ENCODE results near the gene RBM38.
A peak's percentile ranks its signal among the peaks of the same experiment; 100 is the strongest.

DNA sequence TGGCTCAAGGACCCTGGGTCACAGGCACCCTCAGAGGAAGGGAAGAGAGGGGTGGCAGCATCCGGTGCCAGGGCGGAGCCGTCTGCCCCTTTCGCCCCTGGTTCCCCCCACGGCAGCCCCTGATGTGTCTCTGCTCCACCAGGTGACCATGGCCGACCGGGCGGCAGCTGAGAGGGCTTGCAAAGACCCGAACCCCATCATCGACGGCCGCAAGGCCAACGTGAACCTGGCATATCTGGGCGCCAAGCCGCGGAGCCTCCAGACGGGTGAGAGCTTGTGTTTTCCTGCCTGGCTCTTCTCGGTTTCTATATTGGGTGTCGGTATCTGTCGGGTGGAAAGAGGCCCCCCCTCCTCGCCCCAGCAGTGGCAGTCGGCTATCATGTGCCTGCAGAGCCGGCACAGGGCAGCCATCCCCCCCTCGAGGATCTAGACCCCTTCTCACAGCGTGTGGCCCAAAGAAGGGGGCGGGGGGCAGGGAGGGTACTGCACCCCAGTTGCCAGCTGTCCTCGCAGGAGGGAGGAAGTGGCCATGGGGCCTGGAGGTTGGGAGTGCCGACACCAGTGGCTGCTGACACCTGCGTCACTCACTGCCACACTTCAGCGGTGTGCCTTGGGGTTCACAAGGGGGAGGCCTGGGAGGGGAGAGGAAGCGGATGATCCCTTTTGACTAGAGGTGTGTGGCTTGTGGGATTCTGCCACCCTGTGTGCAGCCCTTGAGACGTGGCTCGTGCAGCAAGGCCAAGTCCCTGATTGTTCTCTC, 1.5 kb downstream of the RBM38 start:
- TF ChIP-seq BACH1 (IDR thresholded peaks at IDR 0.05; ENCODE audit: borderline replicate concordance): peak; percentile 65; the same call in 1 of the 2 replicates
- no peak; the same call in none of the 2 replicates for TF ChIP-seq POLR2AphosphoS2 (IDR thresholded peaks at IDR 0.05; ENCODE audit: low read depth, low read length)
- TF ChIP-seq POLR2A (IDR thresholded peaks at IDR 0.05; ENCODE audit: low read depth, low read length): peak; percentile 71
- TF ChIP-seq, protein P1, sequence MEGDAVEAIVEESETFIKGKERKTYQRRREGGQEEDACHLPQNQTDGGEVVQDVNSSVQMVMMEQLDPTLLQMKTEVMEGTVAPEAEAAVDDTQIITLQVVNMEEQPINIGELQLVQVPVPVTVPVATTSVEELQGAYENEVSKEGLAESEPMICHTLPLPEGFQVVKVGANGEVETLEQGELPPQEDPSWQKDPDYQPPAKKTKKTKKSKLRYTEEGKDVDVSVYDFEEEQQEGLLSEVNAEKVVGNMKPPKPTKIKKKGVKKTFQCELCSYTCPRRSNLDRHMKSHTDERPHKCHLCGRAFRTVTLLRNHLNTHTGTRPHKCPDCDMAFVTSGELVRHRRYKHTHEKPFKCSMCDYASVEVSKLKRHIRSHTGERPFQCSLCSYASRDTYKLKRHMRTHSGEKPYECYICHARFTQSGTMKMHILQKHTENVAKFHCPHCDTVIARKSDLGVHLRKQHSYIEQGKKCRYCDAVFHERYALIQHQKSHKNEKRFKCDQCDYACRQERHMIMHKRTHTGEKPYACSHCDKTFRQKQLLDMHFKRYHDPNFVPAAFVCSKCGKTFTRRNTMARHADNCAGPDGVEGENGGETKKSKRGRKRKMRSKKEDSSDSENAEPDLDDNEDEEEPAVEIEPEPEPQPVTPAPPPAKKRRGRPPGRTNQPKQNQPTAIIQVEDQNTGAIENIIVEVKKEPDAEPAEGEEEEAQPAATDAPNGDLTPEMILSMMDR (IDR thresholded peaks at IDR 0.05 in 2 of 3, conservative IDR thresholded peaks at IDR 0.05 in 1 of 3; ENCODE audit: control insufficient read depth in 2 of 3, extremely low read depth in 1 of 3, insufficient read depth in 1 of 3, low read depth in 3 of 3, low read length in 3 of 3): no peak
- TF ChIP-seq EZH2 (IDR thresholded peaks at IDR 0.05; ENCODE audit: borderline replicate concordance, control insufficient read depth, low read depth, low read length): no peak
- TF ChIP-seq SMC3 (IDR thresholded peaks at IDR 0.05; ENCODE audit: borderline replicate concordance, low read length): no peak
- peak; percentile 82 for TF ChIP-seq IKZF1 (conservative IDR thresholded peaks at IDR 0.05)
- peak; percentile 30; the same call in 1 of the 2 replicates for TF ChIP-seq CREM (IDR thresholded peaks at IDR 0.05; ENCODE audit: low read depth)
- TF ChIP-seq, protein P2, sequence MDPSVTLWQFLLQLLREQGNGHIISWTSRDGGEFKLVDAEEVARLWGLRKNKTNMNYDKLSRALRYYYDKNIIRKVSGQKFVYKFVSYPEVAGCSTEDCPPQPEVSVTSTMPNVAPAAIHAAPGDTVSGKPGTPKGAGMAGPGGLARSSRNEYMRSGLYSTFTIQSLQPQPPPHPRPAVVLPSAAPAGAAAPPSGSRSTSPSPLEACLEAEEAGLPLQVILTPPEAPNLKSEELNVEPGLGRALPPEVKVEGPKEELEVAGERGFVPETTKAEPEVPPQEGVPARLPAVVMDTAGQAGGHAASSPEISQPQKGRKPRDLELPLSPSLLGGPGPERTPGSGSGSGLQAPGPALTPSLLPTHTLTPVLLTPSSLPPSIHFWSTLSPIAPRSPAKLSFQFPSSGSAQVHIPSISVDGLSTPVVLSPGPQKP (IDR thresholded peaks at IDR 0.05; ENCODE audit: low read depth, low read length): no peak
- TF ChIP-seq CHD2 (IDR thresholded peaks at IDR 0.05; ENCODE audit: borderline replicate concordance, low read depth, low read length): peak; percentile 64; the same call in 1 of the 2 replicates
- TF ChIP-seq JUNB (IDR thresholded peaks at IDR 0.05): no peak
- peak; percentile 77 for TF ChIP-seq NR2F1 (conservative IDR thresholded peaks at IDR 0.05)

Data from GM12878 (cell line).